ENCODE data around the gene UBL3.

Gene UBL3

DNA sequence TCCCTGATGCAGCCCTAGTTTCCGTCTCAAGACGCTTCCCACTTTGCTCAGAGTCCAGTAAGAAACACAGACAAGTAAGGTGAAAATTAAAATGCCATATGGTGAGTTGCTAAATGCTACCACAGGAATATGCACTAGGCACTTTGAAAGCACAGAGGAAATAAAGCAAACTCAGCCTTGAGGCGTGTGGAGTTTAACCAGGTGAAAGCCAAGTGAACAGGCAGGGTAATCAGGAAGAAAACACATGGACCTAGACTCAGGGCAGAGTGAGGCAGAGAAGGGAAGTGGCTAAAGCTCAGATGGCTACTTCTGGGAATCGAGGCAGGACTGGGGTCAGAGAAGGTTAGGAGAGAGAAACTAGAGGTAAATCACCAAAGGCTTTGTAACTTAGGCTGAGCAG, 5.4 kb upstream of the UBL3 start:
- DNase-seq: no peak

DNA sequence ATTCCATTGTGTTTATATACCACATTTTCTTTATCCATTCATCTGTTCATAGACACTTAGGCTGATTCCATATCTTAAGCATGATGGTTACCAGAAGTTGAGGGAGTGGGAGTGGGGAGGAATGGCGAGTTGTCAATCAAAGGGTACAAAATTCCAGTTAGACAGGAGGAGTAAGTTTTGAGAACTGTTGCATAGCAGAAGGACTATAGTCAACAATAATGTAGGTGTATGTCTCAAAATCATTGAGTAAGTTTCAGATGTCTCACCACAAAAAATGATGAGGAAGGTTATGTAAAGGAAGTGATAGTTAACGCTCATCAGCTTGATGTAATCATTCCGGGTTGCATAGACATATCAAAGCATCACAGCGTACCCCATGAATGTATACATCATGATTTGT, 4.6 kb upstream of the UBL3 start:
- DNase-seq: no peak

- no peak for DNase-seq
Measured at GRCh38 chr13:29853131-29853530, 2.7 kb upstream of the UBL3 start.

- DNase-seq: no peak
Measured at GRCh38 chr13:29852472-29853054, 2.1 kb upstream of the UBL3 start.

- DNase-seq: peak; percentile 49
Measured at GRCh38 chr13:29849731-29850212, 645 bp downstream of the UBL3 start.

- DNase-seq: peak; percentile 62
Measured at GRCh38 chr13:29849071-29849631, 1.3 kb downstream of the UBL3 start.

DNA sequence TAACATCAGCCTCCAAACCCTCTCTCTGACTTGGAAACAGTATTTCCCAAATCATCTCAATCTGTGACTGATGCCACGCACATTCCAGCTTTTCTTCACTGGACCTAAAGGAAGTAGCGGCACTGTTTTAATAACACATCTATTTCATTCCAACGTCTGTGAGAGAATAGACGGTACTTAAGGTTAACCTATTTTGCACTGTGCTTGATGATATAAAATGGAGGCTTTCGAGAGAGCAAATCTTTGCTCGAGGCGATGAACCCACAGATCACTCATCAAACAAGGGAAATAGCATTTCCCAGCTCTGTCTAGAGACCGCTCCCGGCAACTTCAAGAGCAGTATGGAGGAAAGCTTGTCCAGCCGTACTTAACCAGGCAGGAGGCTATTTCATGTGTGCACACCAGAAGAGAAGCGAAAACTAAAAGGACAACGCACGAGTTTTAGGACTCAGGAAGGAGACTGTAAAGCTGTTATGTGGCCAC, 2.9 kb downstream of the UBL3 start:
- peak; percentile 15 for DNase-seq

DNA sequence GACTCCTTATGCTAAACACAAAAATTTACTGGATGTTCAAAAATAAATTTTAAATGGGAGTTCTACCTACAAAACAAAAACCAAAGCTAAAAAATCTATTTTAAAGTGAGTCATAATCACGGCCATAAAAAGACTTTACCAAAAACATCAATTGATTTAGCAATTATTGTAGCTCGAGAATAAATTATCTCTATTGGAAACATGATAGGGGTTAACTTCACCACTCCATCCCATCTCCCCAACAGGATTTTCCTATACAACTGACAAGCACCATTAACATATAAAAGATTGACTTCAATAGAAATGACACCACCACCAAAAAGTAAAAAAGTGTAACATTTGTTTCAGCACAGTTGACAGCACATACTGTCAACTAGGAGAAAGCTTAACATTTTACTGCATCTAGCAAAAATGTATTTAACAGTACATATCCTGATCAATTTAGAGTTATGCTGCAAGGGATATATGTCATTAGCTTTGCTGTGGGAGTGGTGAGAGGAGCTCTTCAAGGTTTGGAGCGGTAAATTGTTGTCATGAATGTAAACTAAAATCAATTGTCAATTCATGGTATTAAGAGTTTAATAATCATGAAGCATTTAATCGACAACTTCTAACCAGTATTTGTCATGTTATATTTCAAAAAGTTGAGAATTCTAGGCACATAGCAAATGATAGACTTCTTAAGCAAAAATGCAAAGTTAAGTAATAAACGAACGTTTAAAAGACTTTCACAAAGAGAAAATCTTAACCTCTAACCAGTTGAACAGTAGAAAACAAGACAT, 3.8 kb downstream of the UBL3 start:
- no peak for DNase-seq

GRCh38 chr13:29845440-29846056, 4.9 kb downstream of the UBL3 start:
- DNase-seq: peak; percentile 37

- DNase-seq: no peak
Measured at GRCh38 chr13:29844441-29844840, 6.0 kb downstream of the UBL3 start.

DNA sequence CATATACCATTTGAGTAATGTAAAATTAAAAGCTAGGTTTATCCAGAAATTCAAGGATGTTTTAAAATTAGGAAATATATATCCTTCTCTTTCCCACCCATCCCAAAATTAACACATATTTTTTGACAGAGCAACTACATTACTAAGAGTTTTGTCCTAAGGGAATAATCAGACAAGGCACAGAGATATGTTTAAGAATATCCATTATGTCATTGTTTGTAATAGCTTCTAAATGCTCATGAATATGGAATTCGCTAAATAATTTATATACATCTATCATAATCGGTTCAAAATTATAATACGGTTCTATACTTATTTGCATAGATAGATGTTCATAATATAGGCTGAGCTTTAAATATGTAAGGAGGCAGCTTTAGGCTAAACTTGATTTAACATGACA, 9.8 kb downstream of the UBL3 start:
- no peak for DNase-seq

DNA sequence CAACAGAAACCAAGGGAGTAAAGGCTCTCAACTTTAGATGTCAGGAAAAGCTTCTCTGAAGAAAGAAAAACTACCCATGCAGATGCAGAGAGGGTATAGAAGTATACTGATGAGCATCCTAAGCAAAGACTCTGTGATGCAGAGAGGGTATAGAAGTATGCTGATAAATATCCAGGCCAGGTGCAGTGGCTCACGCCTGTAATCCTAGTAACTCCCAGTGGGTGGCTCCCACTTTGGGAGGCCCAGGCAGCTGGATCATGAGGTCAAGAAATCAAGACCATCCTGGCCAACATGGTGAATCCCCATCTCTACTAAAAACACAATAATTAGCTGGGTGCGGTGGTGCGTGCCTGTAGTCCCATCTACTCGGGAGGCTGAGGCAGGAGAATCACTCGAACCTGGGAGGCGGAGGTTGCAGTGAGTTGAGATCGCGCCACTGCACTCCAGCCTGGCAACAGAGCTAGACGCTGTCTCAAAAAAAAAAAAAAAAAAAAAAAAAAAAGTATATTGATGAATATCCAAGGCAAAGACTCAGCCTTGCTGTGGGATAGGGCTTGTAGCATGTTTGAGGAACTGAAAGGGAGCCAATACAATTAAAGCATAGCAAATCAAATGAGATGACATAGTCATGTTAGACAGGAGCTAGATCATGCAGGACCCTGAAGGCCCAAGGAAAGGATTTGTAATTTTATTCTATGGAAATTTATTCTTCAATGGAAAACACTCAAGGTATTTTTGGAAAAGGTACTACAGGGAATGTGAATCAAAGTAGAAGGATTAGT, 14.9 kb downstream of the UBL3 start:
- no peak for DNase-seq

GRCh38 chr13:29832761-29833298, 17.6 kb downstream of the UBL3 start:
- no peak for DNase-seq

- DNase-seq: no peak
Measured at GRCh38 chr13:29830000-29830399, 20.4 kb downstream of the UBL3 start.

GRCh38 chr13:29819143-29819542, 31.3 kb downstream of the UBL3 start:
- DNase-seq: no peak

GRCh38 chr13:29817604-29818378, 32.6 kb downstream of the UBL3 start:
- DNase-seq: no peak

GRCh38 chr13:29816715-29817114, 33.7 kb downstream of the UBL3 start:
- DNase-seq: no peak

- DNase-seq: no peak
Measured at GRCh38 chr13:29815336-29815735, 35.1 kb downstream of the UBL3 start.

- no peak for DNase-seq
Measured at GRCh38 chr13:29810898-29811297, 39.5 kb downstream of the UBL3 start.

DNA sequence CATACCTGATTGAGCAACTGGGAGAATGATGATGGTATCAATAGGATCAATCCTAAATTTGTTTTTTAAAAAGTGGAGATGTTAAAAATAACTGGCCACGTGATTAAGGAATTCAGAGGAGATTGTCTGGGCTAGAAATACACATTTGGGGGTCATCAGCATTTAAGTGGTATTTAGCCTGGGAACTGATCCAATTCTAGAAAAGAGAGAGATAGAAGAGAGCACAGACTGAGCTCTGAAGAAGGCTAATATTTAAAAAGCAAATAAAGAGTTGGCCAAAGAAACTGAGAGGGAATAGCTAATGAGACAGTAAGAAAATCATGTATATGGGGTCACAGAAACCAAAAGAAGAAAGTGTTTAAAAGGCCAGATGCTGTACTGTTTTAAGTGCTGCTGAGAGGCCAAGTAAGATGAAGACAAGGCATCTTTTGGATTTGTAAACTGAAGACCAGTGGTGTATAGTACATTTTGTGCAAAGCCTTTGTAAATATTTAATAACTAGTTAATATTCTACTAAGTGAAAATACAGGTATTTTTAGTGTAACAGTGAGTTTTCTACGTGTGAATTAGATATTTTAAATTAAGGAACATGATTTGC, 40.2 kb downstream of the UBL3 start:
- DNase-seq: no peak

DNA sequence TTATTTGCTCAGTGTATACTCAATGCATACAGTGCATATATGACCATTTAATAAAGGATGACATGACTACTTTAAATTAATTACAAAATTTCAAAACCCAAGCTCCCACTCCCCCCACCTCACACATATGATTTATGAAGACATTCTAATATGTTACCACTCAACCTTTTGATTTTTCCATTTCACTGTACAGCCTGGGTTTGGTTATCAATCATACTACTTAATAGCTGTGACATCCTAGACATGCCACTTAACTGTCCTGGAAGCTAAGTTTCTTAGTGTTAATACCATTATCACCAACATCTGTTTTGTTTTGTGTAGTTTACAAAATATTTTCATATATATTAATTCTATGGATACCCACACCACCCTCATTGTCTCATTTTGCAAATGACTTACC, 42.2 kb downstream of the UBL3 start:
- DNase-seq: no peak

Measured in CD4-positive, alpha-beta T cell treated with Interleukin-17A for 1 hour (primary cell).